Osteocyte (in vitro differentiated cells): ENCODE measurements around the gene PXDC1. TPM values are rescaled to one million over a fixed set of nuclear protein-coding genes. Genes with fewer than 3 reads are reported as not detected.

Experiments used
- DNase-seq: peaks from one replicate; pipeline ENCODE4 v3.0.0; 2021; ENCODE audit warnings: mixed read lengths; ENCODE audit not compliant: unreplicated experiment; ENCODE audit errors: extremely low spot score
- H3K27ac Mint-ChIP-seq: one replicate; pipeline ENCODE4 v1.8.0; 2021; ENCODE audit warnings: mild to moderate bottlenecking, mixed read lengths; ENCODE audit not compliant: unreplicated experiment
- H3K27me3 Mint-ChIP-seq: one replicate; pipeline ENCODE4 v1.8.0; 2021; ENCODE audit warnings: mixed read lengths; ENCODE audit not compliant: unreplicated experiment
- H3K36me3 Mint-ChIP-seq: one replicate; pipeline ENCODE4 v1.8.0; 2021; ENCODE audit warnings: mixed read lengths; ENCODE audit not compliant: unreplicated experiment
- H3K4me1 Mint-ChIP-seq: one replicate; pipeline ENCODE4 v1.8.0; 2021; ENCODE audit warnings: mixed read lengths; ENCODE audit not compliant: unreplicated experiment
- H3K4me3 Mint-ChIP-seq: one replicate; pipeline ENCODE4 v1.8.0; 2021; ENCODE audit warnings: mild to moderate bottlenecking, moderate library complexity, mixed read lengths; ENCODE audit not compliant: unreplicated experiment
- H3K9me3 Mint-ChIP-seq: one replicate; pipeline ENCODE4 v1.8.0; 2021; ENCODE audit warnings: mixed read lengths; ENCODE audit not compliant: unreplicated experiment
- total RNA-seq: library from RNA; stranded (reverse); gene quantifications from 2 replicates; pipeline ENCODE4 v1.2.1, GENCODE V29; 2021
- TF ChIP-seq, protein P1 (sequence below): fragments of 200-600 bp; sonication (generic); IDR thresholded peaks from 2 replicates; pipeline ENCODE4 v1.5.0; 2021; ENCODE audit warnings: antibody characterized with exemption, mild to moderate bottlenecking, moderate library complexity

Gene PXDC1
- total RNA-seq, 1 donor from 2014 or later = 129 TPM

GRCh38 chr6:3797231-3798054, 45.9 kb upstream of the PXDC1 start:
- DNase-seq = no peak
- H3K4me1 Mint-ChIP-seq = peaks cover 68% of the 10 kb centered on the region
- no peak overlapping the region for H3K4me3 Mint-ChIP-seq
- no peaks in the 10 kb centered on the region for H3K36me3 Mint-ChIP-seq
- H3K27ac Mint-ChIP-seq = peak overlapping the region; percentile 87
- TF ChIP-seq, protein P1, sequence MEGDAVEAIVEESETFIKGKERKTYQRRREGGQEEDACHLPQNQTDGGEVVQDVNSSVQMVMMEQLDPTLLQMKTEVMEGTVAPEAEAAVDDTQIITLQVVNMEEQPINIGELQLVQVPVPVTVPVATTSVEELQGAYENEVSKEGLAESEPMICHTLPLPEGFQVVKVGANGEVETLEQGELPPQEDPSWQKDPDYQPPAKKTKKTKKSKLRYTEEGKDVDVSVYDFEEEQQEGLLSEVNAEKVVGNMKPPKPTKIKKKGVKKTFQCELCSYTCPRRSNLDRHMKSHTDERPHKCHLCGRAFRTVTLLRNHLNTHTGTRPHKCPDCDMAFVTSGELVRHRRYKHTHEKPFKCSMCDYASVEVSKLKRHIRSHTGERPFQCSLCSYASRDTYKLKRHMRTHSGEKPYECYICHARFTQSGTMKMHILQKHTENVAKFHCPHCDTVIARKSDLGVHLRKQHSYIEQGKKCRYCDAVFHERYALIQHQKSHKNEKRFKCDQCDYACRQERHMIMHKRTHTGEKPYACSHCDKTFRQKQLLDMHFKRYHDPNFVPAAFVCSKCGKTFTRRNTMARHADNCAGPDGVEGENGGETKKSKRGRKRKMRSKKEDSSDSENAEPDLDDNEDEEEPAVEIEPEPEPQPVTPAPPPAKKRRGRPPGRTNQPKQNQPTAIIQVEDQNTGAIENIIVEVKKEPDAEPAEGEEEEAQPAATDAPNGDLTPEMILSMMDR = no peak
- no peaks in the 10 kb centered on the region for H3K27me3 Mint-ChIP-seq
- H3K9me3 Mint-ChIP-seq = no peaks in the 10 kb centered on the region

GRCh38 chr6:3796719-3797041, 45.2 kb upstream of the PXDC1 start:
- Mint-ChIP-seq H3K4me1 (peaks cover 69% of the 10 kb centered on the region), H3K27ac (peak overlapping the region; percentile 87)
- TF ChIP-seq, protein P1 = no peak

DNA sequence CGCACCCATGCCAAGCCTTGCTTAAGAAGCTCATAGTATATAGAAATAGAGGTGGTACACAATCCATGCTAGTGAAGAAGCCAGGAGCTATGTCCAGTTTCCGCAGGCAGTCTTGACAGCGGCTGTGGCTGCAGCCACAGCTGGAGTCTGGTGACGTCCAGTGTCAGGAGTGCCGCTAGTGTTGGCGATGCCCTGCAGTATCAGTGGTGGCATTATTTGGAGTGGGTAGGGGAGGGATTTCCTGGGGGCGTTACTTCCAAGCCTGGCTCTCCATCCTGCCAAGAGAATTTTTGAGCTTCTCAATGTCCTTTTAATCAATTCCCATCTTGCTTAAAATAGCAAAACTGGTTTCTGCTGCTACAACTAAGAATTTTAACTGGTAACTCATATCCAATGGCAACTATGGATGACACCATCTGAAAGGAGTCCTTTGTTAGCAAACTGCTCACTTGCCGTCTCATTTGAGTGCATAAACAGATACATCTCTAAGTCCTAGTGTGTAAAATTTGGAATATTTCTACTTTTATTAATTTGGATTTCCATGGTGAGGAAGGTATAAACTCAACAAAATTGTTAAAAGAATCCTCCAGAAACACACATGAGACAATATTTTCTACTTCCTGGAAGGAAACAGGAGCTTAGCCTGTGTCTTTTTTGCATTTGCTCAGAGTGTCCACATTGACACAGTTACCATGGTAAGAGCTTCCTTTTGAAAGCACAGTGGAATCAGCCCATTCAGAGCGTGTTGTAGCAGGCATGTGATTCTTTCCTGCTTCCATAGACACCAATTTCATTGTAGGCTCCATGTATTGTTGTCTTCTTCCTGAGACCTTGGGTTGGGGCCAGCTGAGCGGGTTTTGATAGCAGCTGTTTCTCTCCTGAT, 44.6 kb upstream of the PXDC1 start:
- DNase-seq = no peak
- H3K9me3 Mint-ChIP-seq = no peaks in the 10 kb centered on the region
- peaks cover 66% of the 10 kb centered on the region for H3K4me1 Mint-ChIP-seq
- H3K4me3 Mint-ChIP-seq = no peak overlapping the region
- H3K36me3 Mint-ChIP-seq = no peaks in the 10 kb centered on the region
- H3K27ac Mint-ChIP-seq = peak overlapping the region; percentile 87
- H3K27me3 Mint-ChIP-seq = no peaks in the 10 kb centered on the region
- TF ChIP-seq, protein P1 = no peak

More at GRCh38 chr6:3796719-3797041, 45.2 kb upstream of the PXDC1 start:
- no peaks in the 10 kb centered on the region for H3K36me3 Mint-ChIP-seq
- DNase-seq = no peak
- H3K4me3 Mint-ChIP-seq = no peak overlapping the region
- H3K9me3 Mint-ChIP-seq = no peaks in the 10 kb centered on the region
- H3K27me3 Mint-ChIP-seq = no peaks in the 10 kb centered on the region

DNA sequence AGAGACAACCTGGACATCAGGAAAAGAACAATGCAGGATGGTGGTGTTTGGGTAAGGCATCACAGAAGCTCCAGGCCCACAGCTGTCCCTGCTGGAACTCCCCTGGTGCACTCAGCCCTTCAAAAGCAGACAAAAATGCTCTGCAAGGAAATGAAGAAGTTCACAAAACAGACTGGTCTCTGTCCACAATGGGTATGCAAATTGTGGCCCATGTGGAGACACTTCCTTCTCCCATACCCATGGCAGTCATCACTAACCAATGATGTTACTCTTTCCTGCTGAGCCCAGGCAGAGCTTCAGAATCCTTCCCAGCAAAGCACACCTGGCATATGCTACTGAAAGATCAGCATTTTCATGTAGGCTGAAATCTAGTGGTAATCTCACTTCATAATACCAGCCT, 42.6 kb upstream of the PXDC1 start:
- Mint-ChIP-seq H3K4me3 (no peak overlapping the region), H3K9me3 (no peaks in the 10 kb centered on the region), H3K4me1 (peaks cover 62% of the 10 kb centered on the region), H3K36me3 (no peaks in the 10 kb centered on the region), H3K27me3 (no peaks in the 10 kb centered on the region), H3K27ac (no peak overlapping the region)
- TF ChIP-seq, protein P1 = no peak
- no peak for DNase-seq

DNA sequence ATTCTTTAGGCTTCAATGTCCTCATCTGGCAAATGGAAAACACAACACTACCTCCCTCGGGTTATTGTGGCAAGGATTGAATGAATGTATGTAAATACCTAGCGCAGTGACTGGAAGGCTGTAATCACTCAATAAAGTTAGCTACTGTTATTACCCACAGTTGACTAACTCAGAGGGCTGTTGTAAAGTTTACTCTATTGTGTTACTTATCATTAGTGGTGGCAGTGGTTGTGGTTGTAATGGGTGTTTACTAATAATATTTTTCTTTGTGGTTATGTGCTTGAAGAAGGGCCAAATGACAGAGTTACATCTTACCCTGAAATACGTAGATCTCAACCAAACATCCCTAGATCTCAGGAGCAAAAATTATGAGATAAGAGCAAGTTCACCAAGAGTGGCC, 42.0 kb upstream of the PXDC1 start:
- H3K36me3 Mint-ChIP-seq = no peaks in the 10 kb centered on the region
- H3K27me3 Mint-ChIP-seq = no peaks in the 10 kb centered on the region
- H3K4me3 Mint-ChIP-seq = no peak overlapping the region
- TF ChIP-seq, protein P1 = no peak
- H3K9me3 Mint-ChIP-seq = no peaks in the 10 kb centered on the region
- peaks cover 62% of the 10 kb centered on the region for H3K4me1 Mint-ChIP-seq
- H3K27ac Mint-ChIP-seq = no peak overlapping the region
- DNase-seq = no peak
